Cerebellar cortex (tissue), 1 donor: ENCODE measurements around the gene C2CD4D.
"Not testable (repeated sequence)": the region's sequence is repeated elsewhere in the genome, so short reads cannot be mapped to it uniquely, and the experiment has no call there.

Experiments used
- DNase-seq: peaks from one replicate; pipeline ENCODE4 v3.0.0-alpha.2; 2015; ENCODE audit warnings: low spot score

The C2CD4D gene

DNA sequence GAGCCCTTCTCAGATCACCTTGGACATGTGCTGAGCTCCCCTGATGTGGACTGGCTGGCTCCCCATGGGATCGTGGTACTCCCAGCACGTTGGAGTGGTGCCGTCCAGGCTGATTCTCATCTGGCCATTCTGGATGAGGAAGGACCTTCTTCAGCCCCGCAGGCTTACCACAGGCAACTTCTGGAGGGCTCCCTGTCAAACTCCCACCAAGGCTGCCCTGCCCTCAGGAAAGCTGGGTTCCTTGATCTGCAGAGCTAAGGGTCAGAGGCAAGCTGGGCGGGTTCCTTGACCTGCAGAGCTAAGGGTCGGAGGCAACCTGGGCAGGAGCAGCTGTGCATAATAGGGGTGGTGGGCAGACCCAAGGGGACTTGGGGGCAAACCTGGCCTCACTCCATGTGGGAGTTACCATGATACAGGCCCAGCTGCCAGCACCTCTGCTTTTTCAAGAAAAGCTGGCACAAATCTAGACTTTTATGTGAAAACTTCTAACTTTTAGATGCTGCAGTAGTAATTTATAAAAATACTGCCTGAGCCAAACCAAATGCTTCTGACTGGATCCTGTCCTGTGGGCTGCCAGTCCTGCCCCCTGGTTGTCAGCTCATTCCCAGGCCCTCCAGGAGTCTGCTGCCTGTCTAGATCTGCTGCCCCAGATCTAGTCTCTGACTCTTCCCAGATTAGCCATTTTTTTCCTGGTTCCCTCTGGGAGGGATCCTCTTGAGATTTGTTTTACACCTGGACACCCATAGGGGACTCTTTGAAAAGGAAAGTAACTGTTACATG, 19.5 kb upstream of the C2CD4D start:
- DNase-seq, result no peak

GRCh38 chr1:151858030-151858746, 18.6 kb upstream of the C2CD4D start:
- no peak for DNase-seq

- DNase-seq, result no peak
These were observed 16.3 kb upstream of the C2CD4D start for GRCh38 chr1:151855933-151856332.

DNA sequence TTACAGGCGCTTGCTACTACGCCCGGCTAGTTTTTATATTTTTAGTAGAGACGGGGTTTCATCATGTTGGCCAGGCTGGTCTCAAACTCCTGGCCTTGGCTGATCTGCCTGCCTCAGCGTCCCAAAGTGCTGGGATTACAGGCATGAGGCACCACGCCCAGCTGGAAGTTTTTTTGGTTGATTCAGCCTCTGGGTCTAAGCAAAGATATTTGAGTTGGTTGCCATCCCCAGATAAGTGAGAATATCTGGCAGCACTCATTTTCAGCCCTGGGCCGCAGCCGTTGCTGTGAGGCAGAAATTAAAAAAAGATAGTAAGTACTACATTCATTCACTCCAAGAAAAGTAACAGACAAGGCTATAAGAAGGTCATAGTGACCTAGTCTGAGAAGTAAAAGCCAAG, 15.9 kb upstream of the C2CD4D start:
- not testable (repeated sequence) for DNase-seq

GRCh38 chr1:151854658-151855057, 15.0 kb upstream of the C2CD4D start:
- no peak for DNase-seq

DNA sequence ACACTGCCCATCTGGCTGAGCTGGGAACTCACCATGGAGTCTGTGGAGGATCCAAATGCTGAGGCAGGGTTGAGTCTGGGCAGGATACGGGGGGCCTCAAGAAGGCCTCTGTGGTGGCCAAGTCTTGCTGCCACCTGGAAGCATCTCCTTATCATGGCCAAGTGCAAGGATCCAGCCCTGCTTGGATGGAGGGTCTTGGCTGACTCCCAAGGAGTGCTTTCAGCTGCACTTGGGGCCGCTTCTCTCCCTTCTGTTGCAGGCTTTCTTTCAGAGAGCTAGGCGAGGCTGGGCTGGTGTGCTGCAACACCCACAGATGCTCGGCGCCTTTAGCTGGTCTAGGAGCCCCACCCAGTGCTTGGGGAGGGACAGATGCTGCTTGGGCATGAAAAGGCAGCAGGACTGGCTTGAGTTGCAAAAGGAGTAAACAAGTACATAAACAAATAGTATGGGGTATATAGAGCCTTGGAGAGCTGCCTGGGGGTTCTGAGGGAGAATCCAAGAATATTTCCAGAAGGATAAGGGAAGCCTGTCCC, 13.9 kb upstream of the C2CD4D start, which contains the start of gene THEM5:
THEM5 (minus strand) TSS at position 302 of the 533 bp plus-strand sequence; CDS start at position 155, 147 bp downstream.
- DNase-seq, result no peak

- no peak for DNase-seq
These were observed 13.1 kb upstream of the C2CD4D start for GRCh38 chr1:151852733-151853132.

- DNase-seq, result no peak
These were observed 12.3 kb upstream of the C2CD4D start for GRCh38 chr1:151851886-151852285.

DNA sequence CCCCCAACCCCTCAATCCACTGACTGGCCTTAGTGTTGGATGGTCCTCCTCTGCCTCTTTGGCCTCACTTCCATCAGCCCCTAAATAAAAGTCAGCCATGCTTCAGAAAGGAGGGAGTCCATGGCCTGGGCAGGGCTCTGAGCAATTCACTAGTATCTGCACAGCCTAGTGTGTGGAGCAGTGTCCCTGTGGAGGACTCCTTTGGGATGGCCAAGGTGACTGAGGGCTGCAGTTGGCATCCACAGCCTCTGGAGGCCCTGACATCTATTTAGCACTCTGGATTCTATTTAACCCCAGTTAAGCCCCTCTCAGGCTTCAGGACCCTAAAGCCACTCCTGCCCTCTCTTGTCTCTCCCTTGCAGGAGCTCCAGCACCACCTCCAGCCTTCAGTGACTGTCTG, 10.3 kb upstream of the C2CD4D start:
- DNase-seq, result no peak

DNA sequence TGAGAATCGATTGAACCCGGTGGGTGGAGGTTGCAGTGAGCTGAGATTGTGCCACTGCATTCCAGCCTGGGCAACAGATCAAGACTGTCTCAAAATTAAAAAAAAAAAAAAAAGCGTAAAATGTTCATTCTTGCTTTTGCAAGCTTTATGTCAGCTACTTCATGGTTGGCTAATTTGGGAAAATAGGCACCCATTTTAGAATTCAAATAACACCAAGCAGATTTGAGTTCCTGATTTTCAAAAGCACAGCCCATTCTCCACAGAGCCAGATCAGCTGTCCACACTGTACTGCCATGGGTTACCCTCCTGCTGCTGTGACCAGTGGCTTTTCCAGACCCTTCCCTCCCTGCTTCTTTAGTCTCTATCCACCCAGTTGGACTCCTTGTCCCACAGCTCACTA, 9.5 kb upstream of the C2CD4D start:
- no peak for DNase-seq

GRCh38 chr1:151847867-151848596, 8.4 kb upstream of the C2CD4D start:
- no peak for DNase-seq

DNA sequence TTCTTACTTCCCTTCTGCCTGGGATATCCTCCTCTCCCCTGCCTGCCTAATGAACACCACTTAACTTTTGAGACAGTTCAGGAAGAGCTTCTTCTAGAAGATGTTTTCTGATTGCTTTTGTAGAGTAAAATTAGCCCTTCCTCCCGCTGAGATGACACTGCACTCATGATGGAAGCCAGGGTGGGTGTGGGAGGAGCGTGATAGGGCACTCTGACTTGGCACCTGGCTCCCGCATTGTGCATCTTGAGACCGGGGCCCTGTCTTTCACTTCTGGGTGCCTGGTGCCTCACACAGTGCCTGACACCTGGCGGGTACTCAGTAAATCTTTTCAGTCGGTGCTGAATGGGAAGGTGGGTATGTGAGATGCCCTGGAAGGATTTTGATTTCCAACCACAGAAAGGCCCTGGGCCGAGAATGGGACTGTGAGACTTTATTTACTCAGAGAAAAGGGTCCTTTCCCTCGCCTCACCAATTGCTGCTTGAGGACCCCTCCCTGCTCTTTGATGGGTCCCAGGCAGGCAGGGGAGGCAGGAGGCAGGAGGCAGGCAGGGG, 7.1 kb upstream of the C2CD4D start:
- DNase-seq, result no peak

GRCh38 chr1:151846062-151846568, 6.5 kb upstream of the C2CD4D start:
- no peak for DNase-seq

GRCh38 chr1:151843398-151843797, 3.8 kb upstream of the C2CD4D start:
- DNase-seq, result no peak

- DNase-seq, result no peak
These were observed 1.5 kb upstream of the C2CD4D start for GRCh38 chr1:151841141-151841540.

DNA sequence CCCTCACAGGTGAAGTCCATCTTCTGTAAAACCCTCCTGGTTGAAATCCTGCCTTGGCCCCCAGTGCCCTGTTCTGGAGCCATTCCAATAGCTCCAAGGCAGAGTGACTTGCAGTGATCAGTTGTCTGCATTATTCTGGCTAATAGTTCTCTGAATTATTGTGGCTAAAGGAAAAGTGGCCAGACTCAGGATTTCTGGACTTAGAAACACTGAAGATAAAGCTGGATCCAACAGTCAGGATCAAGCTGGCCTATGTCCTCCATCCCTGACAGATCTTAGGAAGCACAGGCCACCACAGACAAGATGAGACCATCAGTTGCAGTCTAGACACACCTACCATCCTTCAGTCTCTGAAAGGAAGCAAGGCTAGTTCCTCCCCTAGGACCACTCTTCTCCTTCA, 801 bp upstream of the C2CD4D start:
- DNase-seq, result no peak

GRCh38 chr1:151839082-151839412, 573 bp downstream of the C2CD4D start:
- DNase-seq, result no peak

GRCh38 chr1:151838222-151839081, 1.2 kb downstream of the C2CD4D start:
- DNase-seq, result no peak

GRCh38 chr1:151837884-151838221, 1.8 kb downstream of the C2CD4D start:
- DNase-seq, result no peak

DNA sequence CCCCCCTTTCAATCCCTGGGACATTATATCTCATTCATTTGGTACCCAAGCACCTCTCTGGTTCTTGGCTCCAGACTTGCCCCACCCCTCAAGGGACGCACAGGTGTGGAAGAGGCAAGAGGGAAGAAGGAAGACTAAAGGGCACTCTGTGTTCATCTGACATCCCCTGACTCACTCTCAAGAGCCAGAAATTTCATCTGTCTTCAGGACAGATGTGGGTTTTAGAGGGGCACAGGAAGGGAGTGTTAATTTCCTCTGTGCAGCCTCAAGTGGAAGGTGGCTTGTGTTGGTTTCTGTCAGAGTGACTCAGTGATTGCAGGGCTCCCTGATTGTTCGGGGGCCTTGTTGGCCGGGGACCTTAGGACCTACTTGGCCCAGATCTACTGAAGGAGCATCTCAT, 2.4 kb downstream of the C2CD4D start:
- no peak for DNase-seq

DNA sequence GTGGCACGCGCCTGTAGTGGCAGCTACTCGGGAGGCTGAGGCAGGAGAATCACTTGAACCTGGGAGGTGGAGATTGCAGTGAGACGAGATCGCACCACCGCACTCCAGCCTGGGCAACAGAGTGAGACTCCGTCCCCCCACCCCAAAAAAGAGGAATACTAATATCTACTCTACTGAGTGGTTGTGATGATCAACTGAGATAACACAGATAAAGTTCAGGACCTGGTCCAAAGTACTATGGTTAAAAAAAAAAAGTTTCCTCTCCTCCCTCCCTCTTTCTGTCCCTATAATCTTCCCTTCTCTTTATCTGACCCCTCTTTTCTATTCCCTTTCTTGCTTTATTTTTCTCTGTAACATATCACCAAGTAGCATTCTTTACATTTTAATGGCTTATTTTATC, 4.0 kb downstream of the C2CD4D start:
- no peak for DNase-seq
